GM19328 (cell line): ENCODE data around the gene CTCFL.

Source experiments
- ATAC-seq: cut with Tn5 transposase; IDR thresholded peaks from one replicate; pipeline ENCODE4 v1.9.1; 2021; ENCODE audit warnings: mild to moderate bottlenecking, moderate library complexity; ENCODE audit not compliant: unreplicated experiment

The CTCFL gene

GRCh38 chr20:57449398-57450354 is 75.3 kb downstream of the CTCFL start:
- ATAC-seq, result no peak

GRCh38 chr20:57448764-57449354 is 76.1 kb downstream of the CTCFL start:
- no peak for ATAC-seq
